K562 (cell line): ENCODE measurements around the gene UBLCP1. TPM values are rescaled to one million over a fixed set of nuclear protein-coding genes. Genes with fewer than 3 reads are reported as not detected.

Source experiments
- ATF4 ChIP-seq: fragments of 450-650 bp; formaldehyde crosslinking; IDR thresholded peaks from 2 replicates; pipeline ENCODE4 v1.4.0; 2022; ENCODE audit warnings: mild to moderate bottlenecking, moderate library complexity
- BCLAF1 ChIP-seq, 2 experiments: fragments of 450-650 bp in 1 of 2; IDR thresholded peaks; 2 replicates each; pipeline ENCODE4 v1.6.1; 2011 to 2017; ENCODE audit warnings: low read depth in 2 of 2, antibody characterized with exemption in 1 of 2, borderline replicate concordance in 1 of 2, low read length in 1 of 2, mild to moderate bottlenecking in 1 of 2, mixed read lengths in 1 of 2; ENCODE audit not compliant: control insufficient read depth in 1 of 2
- CREB1 ChIP-seq, 2 experiments: sonication (generic) in 1 of 2; formaldehyde crosslinking in 1 of 2; IDR thresholded peaks; 2 replicates each; pipeline versions ENCODE4 v1.6.1 to v1.8.0; 2012 to 2022; ENCODE audit warnings: inconsistent platforms in 1 of 2, mild to moderate bottlenecking in 1 of 2, missing genetic modification reagents in 1 of 2, moderate library complexity in 1 of 2
- DMBX1 ChIP-seq: fragments of 250-450 bp; sonication (Bioruptor Pico); IDR thresholded peaks from 2 replicates; pipeline ENCODE4 v1.8.0; 2022; ENCODE audit warnings: inconsistent platforms, mild to moderate bottlenecking, moderate library complexity, borderline replicate concordance
- EGR1 ChIP-seq: fragments of 450-650 bp; conservative IDR thresholded peaks from 2 replicates; pipeline ENCODE4 v1.6.1; 2017; ENCODE audit warnings: mild to moderate bottlenecking
- KDM1A ChIP-seq, 2 experiments: fragments of 450-650 bp; IDR thresholded peaks; 2 replicates each; pipeline ENCODE4 v1.6.1; 2016; ENCODE audit warnings: mild to moderate bottlenecking in 2 of 2
- NCOA4 ChIP-seq: fragments of 450-650 bp; IDR thresholded peaks from 2 replicates; pipeline ENCODE4 v1.6.1; 2018; ENCODE audit warnings: mild to moderate bottlenecking; ENCODE audit not compliant: partially characterized antibody
- PURB ChIP-seq: sonication (generic); formaldehyde crosslinking; IDR thresholded peaks from 2 replicates; pipeline ENCODE4 v1.9.0; 2021; ENCODE audit warnings: low read depth, mild to moderate bottlenecking, missing genetic modification reagents
- TEAD1 ChIP-seq, 2 experiments: fragments of 450-650 bp in 1 of 2; sonication (generic) in 1 of 2; formaldehyde crosslinking; IDR thresholded peaks; 2 replicates each; pipeline versions ENCODE4 v1.4.0 to v1.8.0; 2020 to 2022; ENCODE audit warnings: mild to moderate bottlenecking in 2 of 2, missing genetic modification reagents in 1 of 2
- ZBTB1 ChIP-seq: sonication (generic); formaldehyde crosslinking; IDR thresholded peaks from 2 replicates; pipeline ENCODE4 v1.8.1; 2023; ENCODE audit warnings: missing genetic modification reagents, low read depth, mild to moderate bottlenecking, borderline replicate concordance
- ZFP1 ChIP-seq: fragments of 450-650 bp; formaldehyde crosslinking; IDR thresholded peaks from 2 replicates; pipeline ENCODE4 v1.4.0; 2020; ENCODE audit warnings: mild to moderate bottlenecking, mixed read lengths
- ZNF274 ChIP-seq: IDR thresholded peaks from 2 replicates; pipeline ENCODE4 v1.6.1; 2011; ENCODE audit warnings: low read depth, mild to moderate bottlenecking, low read length, moderate library complexity, borderline replicate concordance
- ZNF282 ChIP-seq: sonication (generic); formaldehyde crosslinking; IDR thresholded peaks from 2 replicates; pipeline ENCODE4 v1.8.1; 2023; ENCODE audit warnings: missing genetic modification reagents
- ZNF57 ChIP-seq: fragments of 450-650 bp; formaldehyde crosslinking; IDR thresholded peaks from 2 replicates; pipeline ENCODE4 v1.4.0; 2020; ENCODE audit warnings: mild to moderate bottlenecking, moderate library complexity
- polyA plus RNA-seq, 8 experiments: library from polyadenylated mRNA; depleted of rRNA in 4 of 8; stranded (reverse) in 5 of 8; unstranded in 3 of 8; fragments of >200 nt; fragmentation: Nextera tagmentation in 2 of 8; fragmentation: Illumina TruSeq in 1 of 8; extraction: Ambion mirVana in 2 of 8; extraction: Trizol in 1 of 8; gene quantifications; 2 replicates each; pipeline versions ENCODE4 v1.2.1 to v1.2.3, GENCODE V29; 2011 to 2014; ENCODE audit warnings: inconsistent platforms in 1 of 8, missing spikeins in 1 of 8
- total RNA-seq, 7 experiments: library from RNA; depleted of rRNA in 6 of 7; stranded (reverse); fragments of >200 nt in 6 of 7; fragmentation: Illumina TruSeq in 2 of 7; extraction: Trizol in 2 of 7; gene quantifications; 2 replicates each; pipeline versions ENCODE4 v1.2.1 to v1.2.3, GENCODE V29; 2011 to 2021; ENCODE audit warnings: low replicate concordance in 1 of 7
- TF ChIP-seq, protein P1 (sequence below): fragments of 200-800 bp; sonication (Bioruptor generic); IDR thresholded peaks from 2 replicates; pipeline ENCODE4 v1.6.1; 2016; ENCODE audit warnings: missing genetic modification characterization, missing compliant biosample characterization
- TF ChIP-seq, protein P2 (sequence below): sonication (generic); formaldehyde crosslinking; IDR thresholded peaks from 2 replicates; pipeline ENCODE4 v1.8.1; 2022; ENCODE audit warnings: missing genetic modification reagents

UBLCP1 gene
- total and polyA plus RNA-seq, 9 of the 15 experiments (the other 6 are each of a cell fraction or from before 2014, with no cell fraction given) = 18.8 to 39.8 (median 30.2) TPM

- TF ChIP-seq, protein P1, sequence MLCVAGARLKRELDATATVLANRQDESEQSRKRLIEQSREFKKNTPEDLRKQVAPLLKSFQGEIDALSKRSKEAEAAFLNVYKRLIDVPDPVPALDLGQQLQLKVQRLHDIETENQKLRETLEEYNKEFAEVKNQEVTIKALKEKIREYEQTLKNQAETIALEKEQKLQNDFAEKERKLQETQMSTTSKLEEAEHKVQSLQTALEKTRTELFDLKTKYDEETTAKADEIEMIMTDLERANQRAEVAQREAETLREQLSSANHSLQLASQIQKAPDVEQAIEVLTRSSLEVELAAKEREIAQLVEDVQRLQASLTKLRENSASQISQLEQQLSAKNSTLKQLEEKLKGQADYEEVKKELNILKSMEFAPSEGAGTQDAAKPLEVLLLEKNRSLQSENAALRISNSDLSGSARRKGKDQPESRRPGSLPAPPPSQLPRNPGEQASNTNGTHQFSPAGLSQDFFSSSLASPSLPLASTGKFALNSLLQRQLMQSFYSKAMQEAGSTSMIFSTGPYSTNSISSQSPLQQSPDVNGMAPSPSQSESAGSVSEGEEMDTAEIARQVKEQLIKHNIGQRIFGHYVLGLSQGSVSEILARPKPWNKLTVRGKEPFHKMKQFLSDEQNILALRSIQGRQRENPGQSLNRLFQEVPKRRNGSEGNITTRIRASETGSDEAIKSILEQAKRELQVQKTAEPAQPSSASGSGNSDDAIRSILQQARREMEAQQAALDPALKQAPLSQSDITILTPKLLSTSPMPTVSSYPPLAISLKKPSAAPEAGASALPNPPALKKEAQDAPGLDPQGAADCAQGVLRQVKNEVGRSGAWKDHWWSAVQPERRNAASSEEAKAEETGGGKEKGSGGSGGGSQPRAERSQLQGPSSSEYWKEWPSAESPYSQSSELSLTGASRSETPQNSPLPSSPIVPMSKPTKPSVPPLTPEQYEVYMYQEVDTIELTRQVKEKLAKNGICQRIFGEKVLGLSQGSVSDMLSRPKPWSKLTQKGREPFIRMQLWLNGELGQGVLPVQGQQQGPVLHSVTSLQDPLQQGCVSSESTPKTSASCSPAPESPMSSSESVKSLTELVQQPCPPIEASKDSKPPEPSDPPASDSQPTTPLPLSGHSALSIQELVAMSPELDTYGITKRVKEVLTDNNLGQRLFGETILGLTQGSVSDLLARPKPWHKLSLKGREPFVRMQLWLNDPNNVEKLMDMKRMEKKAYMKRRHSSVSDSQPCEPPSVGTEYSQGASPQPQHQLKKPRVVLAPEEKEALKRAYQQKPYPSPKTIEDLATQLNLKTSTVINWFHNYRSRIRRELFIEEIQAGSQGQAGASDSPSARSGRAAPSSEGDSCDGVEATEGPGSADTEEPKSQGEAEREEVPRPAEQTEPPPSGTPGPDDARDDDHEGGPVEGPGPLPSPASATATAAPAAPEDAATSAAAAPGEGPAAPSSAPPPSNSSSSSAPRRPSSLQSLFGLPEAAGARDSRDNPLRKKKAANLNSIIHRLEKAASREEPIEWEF (CRISPR knock-in tag) = no peak
- no peak for TF ChIP-seq NCOA4
- no peak for TF ChIP-seq ZNF57
- TF ChIP-seq ATF4 (CRISPR knock-in tag) = no peak
- 0 out of 4 replicates have a peak, but pooled peaks of 1 of the 2 experiments have one; percentile 53 for TF ChIP-seq BCLAF1 (IDR thresholded peaks at IDR 0.05; ENCODE audit: borderline replicate concordance in 1 of 2, control insufficient read depth in 1 of 2, low read depth in 2 of 2, low read length in 1 of 2)
- TF ChIP-seq ZNF282 (CRISPR knock-in tag) = no peak
- TF ChIP-seq DMBX1 = no peak
- peak; percentile 74; the same call in 1 of the 2 replicates for TF ChIP-seq CREB1 (IDR thresholded peaks at IDR 0.05)
- peak; percentile 76 for TF ChIP-seq CREB1 (CRISPR knock-in tag; IDR thresholded peaks at IDR 0.05)
- TF ChIP-seq KDM1A (IDR thresholded peaks at IDR 0.05) = no peak
- TF ChIP-seq PURB (CRISPR knock-in tag) = no peak
- TF ChIP-seq ZNF274 = no peak
- 0 out of 4 replicates have a peak, but pooled peaks of 1 of the 2 experiments have one; percentile 34 for TF ChIP-seq TEAD1 (CRISPR knock-in tag; IDR thresholded peaks at IDR 0.05)
- no peak for TF ChIP-seq ZFP1 (CRISPR knock-in tag)
- peak; percentile 98 for TF ChIP-seq ZBTB1 (CRISPR knock-in tag)
- TF ChIP-seq, protein P2, sequence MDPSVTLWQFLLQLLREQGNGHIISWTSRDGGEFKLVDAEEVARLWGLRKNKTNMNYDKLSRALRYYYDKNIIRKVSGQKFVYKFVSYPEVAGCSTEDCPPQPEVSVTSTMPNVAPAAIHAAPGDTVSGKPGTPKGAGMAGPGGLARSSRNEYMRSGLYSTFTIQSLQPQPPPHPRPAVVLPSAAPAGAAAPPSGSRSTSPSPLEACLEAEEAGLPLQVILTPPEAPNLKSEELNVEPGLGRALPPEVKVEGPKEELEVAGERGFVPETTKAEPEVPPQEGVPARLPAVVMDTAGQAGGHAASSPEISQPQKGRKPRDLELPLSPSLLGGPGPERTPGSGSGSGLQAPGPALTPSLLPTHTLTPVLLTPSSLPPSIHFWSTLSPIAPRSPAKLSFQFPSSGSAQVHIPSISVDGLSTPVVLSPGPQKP (CRISPR knock-in tag) = 0 out of 2 replicates have a peak, but pooled peaks have one; percentile 79
- no peak; the same call in 1 of the 2 replicates for TF ChIP-seq EGR1
Measured at GRCh38 chr5:159262859-159263568, at the start of gene UBLCP1 (continued).
